ENCODE results near the gene BTG2. TPM values are rescaled to one million over a fixed set of nuclear protein-coding genes. Genes with fewer than 3 reads are reported as not detected.

BTG2 gene
- total RNA-seq, 4 donors from 2014 or later, result 98.6 to 205 (median 131) TPM

DNA sequence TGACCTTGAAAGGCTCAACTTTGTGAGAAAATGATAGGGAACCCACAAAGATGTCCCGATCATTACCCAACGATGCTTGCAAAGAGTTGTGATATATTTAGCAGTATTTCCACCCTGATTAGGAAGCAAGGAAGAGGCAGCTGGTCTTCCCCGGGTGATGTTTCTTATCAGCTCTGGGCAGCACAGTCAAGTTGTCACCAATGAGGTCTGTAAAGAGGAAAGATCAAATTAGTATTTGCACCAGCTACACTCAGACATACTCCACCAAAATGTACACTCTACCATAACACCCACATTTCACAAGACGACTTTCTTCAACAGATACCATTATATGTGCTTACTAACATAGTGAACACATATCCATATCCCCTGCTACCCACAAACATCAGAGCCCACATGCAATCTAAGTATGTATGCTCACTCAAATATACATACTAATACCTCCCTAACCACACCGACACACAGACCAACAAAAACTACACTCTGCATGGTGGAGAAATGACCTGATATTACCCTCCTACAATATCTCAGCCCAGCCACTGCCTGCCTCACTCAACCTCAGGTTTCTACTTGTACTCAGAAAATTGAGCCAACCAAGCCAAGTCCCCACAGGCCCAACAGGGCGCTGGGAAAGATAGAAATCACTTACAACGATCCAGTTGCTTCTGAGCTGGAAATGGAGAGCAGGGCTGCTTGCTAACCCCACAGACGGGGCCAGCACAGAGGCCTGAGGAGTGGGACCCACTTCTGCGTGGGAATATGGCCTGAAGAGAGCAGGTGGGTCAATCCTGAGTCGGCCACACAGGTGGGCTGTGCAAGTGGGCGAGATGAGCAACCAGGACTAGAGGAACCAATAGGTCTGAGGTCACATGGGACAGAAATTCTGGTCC, 4.6 kb upstream of the BTG2 start:
- WGBS, 2 donors, result 51 to 54% methylated on average over 11 of the region's 11 CpGs
- intact Hi-C loops (cut with DNase I; ENCODE audit: low total_unique reads), result no loop called here
- no peak for DNase-seq (ENCODE audit: low spot score in 2 of 2)
- H3K4me3 ChIP-seq (ENCODE audit: low read depth, poor library complexity, severe bottlenecking), result no peak overlapping the region
- TF ChIP-seq, protein P1, sequence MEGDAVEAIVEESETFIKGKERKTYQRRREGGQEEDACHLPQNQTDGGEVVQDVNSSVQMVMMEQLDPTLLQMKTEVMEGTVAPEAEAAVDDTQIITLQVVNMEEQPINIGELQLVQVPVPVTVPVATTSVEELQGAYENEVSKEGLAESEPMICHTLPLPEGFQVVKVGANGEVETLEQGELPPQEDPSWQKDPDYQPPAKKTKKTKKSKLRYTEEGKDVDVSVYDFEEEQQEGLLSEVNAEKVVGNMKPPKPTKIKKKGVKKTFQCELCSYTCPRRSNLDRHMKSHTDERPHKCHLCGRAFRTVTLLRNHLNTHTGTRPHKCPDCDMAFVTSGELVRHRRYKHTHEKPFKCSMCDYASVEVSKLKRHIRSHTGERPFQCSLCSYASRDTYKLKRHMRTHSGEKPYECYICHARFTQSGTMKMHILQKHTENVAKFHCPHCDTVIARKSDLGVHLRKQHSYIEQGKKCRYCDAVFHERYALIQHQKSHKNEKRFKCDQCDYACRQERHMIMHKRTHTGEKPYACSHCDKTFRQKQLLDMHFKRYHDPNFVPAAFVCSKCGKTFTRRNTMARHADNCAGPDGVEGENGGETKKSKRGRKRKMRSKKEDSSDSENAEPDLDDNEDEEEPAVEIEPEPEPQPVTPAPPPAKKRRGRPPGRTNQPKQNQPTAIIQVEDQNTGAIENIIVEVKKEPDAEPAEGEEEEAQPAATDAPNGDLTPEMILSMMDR (IDR thresholded peaks at IDR 0.05), result no peak
- TF ChIP-seq POLR2A (IDR thresholded peaks at IDR 0.05), result no peak

DNA sequence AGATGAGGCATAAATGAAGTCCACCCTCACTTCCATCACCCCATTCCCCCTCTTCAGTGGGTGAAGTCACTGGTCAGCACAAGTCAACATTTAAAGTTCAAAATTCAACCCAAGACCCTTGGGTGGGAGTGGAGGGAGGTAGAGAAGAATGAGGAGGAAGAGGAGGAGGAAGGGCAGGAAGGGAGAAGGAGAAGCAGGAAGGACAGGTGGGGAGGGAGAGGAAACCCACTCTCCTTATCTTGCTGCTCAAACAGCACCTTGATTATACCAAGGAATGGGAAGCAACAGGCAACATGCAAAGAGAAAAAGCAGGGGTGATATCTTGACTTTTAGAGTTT, 4.0 kb upstream of the BTG2 start:
- no peak for DNase-seq (ENCODE audit: low spot score in 2 of 2)
- no peak overlapping the region for H3K4me3 ChIP-seq (ENCODE audit: low read depth, poor library complexity, severe bottlenecking)
- TF ChIP-seq, protein P1 (IDR thresholded peaks at IDR 0.05), result no peak
- TF ChIP-seq POLR2A (IDR thresholded peaks at IDR 0.05), result no peak
- intact Hi-C loops (cut with DNase I; ENCODE audit: low total_unique reads), result no loop called here

DNA sequence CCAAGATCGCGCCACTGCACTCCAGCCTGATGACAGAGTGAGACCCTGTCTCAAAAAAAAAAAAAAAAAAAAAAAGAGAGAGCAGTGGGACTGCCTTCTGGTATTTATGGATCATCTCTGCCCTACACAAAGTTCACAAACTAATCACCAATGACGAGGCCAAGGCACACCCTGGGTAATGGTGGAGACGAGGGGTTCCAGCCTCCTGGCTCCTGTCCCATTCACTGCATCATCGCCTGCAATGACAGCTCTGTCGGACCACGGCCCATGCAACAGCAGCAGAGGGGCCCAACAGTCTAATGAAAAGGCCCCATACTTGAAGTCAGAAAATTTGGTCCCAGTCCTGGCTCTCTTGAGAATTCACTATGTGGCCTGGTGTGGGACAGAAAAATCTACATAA, 2.9 kb upstream of the BTG2 start:
- intact Hi-C loops (cut with DNase I; ENCODE audit: low total_unique reads), result no loop called here
- WGBS, 2 donors, result 68 to 75% methylated on average over 7 of the region's 7 CpGs
- DNase-seq (ENCODE audit: low spot score in 2 of 2), result no peak
- H3K4me3 ChIP-seq (ENCODE audit: low read depth, poor library complexity, severe bottlenecking), result no peak overlapping the region
- TF ChIP-seq POLR2A (IDR thresholded peaks at IDR 0.05), result no peak
- TF ChIP-seq, protein P1 (IDR thresholded peaks at IDR 0.05), result no peak

DNA sequence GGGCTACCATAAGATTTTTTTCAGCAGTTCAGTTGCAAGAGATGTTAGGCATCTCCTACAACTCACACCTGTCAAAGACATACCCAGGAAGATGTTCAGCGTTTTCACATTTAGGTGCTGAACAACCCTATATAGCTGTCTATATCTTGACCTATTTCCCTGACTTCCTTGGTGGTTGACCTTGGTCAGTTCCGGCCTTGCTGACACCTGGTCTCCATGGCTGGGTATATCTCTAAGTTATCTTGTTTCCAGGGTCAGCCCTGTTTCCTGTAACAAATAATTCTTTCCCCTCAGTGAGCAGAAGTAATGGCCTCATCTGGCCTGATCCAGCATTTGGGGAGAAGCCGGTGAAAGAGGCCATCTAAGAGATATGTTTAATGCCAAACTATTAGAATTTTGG, 2.4 kb upstream of the BTG2 start:
- intact Hi-C loops (cut with DNase I; ENCODE audit: low total_unique reads), result no loop called here
- TF ChIP-seq, protein P1 (IDR thresholded peaks at IDR 0.05), result no peak
- TF ChIP-seq POLR2A (IDR thresholded peaks at IDR 0.05), result no peak
- no peak overlapping the region for H3K4me3 ChIP-seq (ENCODE audit: low read depth, poor library complexity, severe bottlenecking)
- no peak for DNase-seq (ENCODE audit: low spot score in 2 of 2)
- 71 to 81% methylated on average over 3 of the region's 3 CpGs for WGBS, 2 donors

DNA sequence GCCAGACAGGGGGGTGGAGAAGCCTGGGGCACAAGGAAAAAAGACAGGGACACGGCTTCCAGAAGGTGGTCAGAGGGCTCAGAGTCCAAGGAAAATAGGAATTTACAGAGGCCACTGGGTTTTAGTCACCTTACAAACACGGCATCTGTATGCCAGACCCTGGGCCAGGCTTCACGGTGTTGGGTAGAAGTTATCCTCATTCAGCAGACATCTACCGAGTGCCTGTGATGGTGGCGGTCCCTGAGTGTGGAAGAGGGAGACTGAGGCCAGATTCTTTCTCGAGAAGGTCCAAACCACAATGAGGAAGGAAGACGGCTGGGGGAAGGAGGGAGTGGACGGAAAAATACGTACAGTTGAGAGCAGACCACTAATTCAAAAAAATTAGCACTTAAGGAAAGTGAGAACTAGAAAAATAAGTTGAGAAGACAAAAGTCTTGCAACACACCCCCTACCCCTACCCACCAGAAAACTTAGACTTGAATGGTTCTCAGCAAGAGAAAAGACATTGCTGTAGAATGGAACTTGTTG, 864 bp upstream of the BTG2 start:
- intact Hi-C loops (cut with DNase I; ENCODE audit: low total_unique reads), result no loop called here
- TF ChIP-seq, protein P1 (IDR thresholded peaks at IDR 0.05), result no peak
- TF ChIP-seq POLR2A (IDR thresholded peaks at IDR 0.05), result no peak
- WGBS, 2 donors, result 68 to 71% methylated on average over 9 of the region's 9 CpGs
- peak overlapping the region; percentile 10 for H3K4me3 ChIP-seq (ENCODE audit: low read depth, poor library complexity, severe bottlenecking)
- DNase-seq (ENCODE audit: low spot score in 2 of 2), result no peak

DNA sequence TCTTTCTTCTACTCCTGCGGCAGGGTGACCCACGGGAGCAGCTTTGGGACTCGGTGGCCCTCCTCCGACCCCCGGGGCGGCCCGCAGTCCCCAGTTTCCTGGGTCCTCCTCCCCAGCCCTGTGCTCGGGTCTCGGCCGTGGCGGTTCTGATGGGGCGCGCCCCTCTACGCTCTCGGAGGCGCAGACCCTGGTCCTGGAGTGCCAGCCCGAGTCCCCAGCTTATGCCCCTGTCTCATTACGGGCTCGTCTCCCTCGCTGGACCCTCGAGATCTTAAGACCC, 430 bp downstream of the BTG2 start:
- DNase-seq (ENCODE audit: low spot score in 2 of 2), result peak in 1 of 2 donors; percentile 33
- 0% methylated on average over 1 to 10 of the region's 21 CpGs for WGBS, 2 donors
- H3K4me3 ChIP-seq (ENCODE audit: low read depth, poor library complexity, severe bottlenecking), result peak overlapping the region; percentile 93
- intact Hi-C loops (cut with DNase I; ENCODE audit: low total_unique reads), result no loop called here
- TF ChIP-seq, protein P1 (IDR thresholded peaks at IDR 0.05), result no peak
- TF ChIP-seq POLR2A (IDR thresholded peaks at IDR 0.05), result no peak
